Sciatic nerve (tissue), 2 donors: ENCODE measurements around the gene PCDHGA1. TPM values are rescaled to one million over a fixed set of nuclear protein-coding genes. Genes with fewer than 3 reads are reported as not detected.

Source experiments
- ATAC-seq: fragments of 200-7000 bp; cut with Tn5 transposase; one replicate; pipeline ENCODE4 v1.9.1; 2020; ENCODE audit warnings: mild to moderate bottlenecking, moderate library complexity
- DNase-seq: peaks from one replicate; pipeline ENCODE4 v3.0.0-alpha.2; 2020; ENCODE audit warnings: low spot score
- intact Hi-C: fragments of 100-400 bp; cut with DNase I; formaldehyde crosslinking; loops from one replicate; pipeline ENCODE4 v1.14.2; 2022
- total RNA-seq: library from RNA; stranded (reverse); fragmentation: NEBNext Ultra II Directional; extraction: Animal tissue kit (Norgen Biotek cat#: 25700); gene quantifications from one replicate; pipeline ENCODE4 v1.2.1, GENCODE V29; 2021
- donor health status: DM: no; HTN: no; CAD: no.
- donor health status: DM: no; HTN: no; CAD: no.

Gene PCDHGA1
- total RNA-seq, 1 donor from 2014 or later: 1.4 TPM

- no peak for DNase-seq
- no peak for ATAC-seq
- intact Hi-C loops: no loop called here
Observed at GRCh38 chr5:141483902-141484301, 153.6 kb downstream of the PCDHGA1 start.

GRCh38 chr5:141484310-141484640 lies 154.0 kb downstream of the PCDHGA1 start:
- ATAC-seq (no peak), DNase-seq (no peak)
- intact Hi-C loops: no loop called here

GRCh38 chr5:141484641-141485311 lies 154.5 kb downstream of the PCDHGA1 start, which contains the start of gene PCDHGC4:
PCDHGC4 (plus strand) TSS chr5:141485030; CDS start chr5:141485174, 144 bp downstream.
- ATAC-seq (peak; percentile 48), DNase-seq (no peak)
- intact Hi-C loops: no loop called here

- ATAC-seq (no peak), DNase-seq (no peak)
- intact Hi-C loops: no loop called here
Observed at GRCh38 chr5:141485321-141486055, 155.2 kb downstream of the PCDHGA1 start.

GRCh38 chr5:141486091-141486490 lies 155.8 kb downstream of the PCDHGA1 start:
- intact Hi-C loops: no loop called here
- DNase-seq (no peak), ATAC-seq (no peak)

GRCh38 chr5:141487131-141487530 lies 156.8 kb downstream of the PCDHGA1 start:
- intact Hi-C loops: no loop called here
- no peak for ATAC-seq
- DNase-seq: no peak

GRCh38 chr5:141488591-141489561 lies 158.6 kb downstream of the PCDHGA1 start, which contains the start of gene PCDHGC5:
PCDHGC5 (plus strand) TSS chr5:141489081; CDS start chr5:141489241, 160 bp downstream.
- DNase-seq (no peak), ATAC-seq (no peak)
- intact Hi-C loops: no loop called here

GRCh38 chr5:141489841-141490240 lies 159.5 kb downstream of the PCDHGA1 start:
- no peak for DNase-seq
- ATAC-seq: no peak
- intact Hi-C loops: no loop called here

- intact Hi-C loops: no loop called here
- ATAC-seq (no peak), DNase-seq (no peak)
Observed at GRCh38 chr5:141490271-141490670, 160.0 kb downstream of the PCDHGA1 start.

- ATAC-seq: no peak
- intact Hi-C loops: no loop called here
Observed at GRCh38 chr5:141490771-141491170, 160.5 kb downstream of the PCDHGA1 start.

GRCh38 chr5:141491323-141492167 lies 161.2 kb downstream of the PCDHGA1 start:
- intact Hi-C loops: no loop called here
- DNase-seq (no peak), ATAC-seq (no peak)

More at GRCh38 chr5:141490771-141491170, 160.5 kb downstream of the PCDHGA1 start:
- DNase-seq: no peak

GRCh38 chr5:141492168-141492885 lies 162.0 kb downstream of the PCDHGA1 start:
- intact Hi-C loops: no loop called here
- DNase-seq (no peak), ATAC-seq (no peak)

- DNase-seq: no peak
- intact Hi-C loops: no loop called here
- peak; percentile 78 for ATAC-seq
Observed at GRCh38 chr5:141493500-141494422, 163.4 kb downstream of the PCDHGA1 start.

- DNase-seq: no peak
- ATAC-seq: no peak
- intact Hi-C loops: no loop called here
Observed at GRCh38 chr5:141494761-141495452, 164.6 kb downstream of the PCDHGA1 start.

- DNase-seq (no peak), ATAC-seq (no peak)
- intact Hi-C loops: no loop called here
Observed at GRCh38 chr5:141495453-141495811, 165.1 kb downstream of the PCDHGA1 start.

GRCh38 chr5:141496038-141496437 lies 165.7 kb downstream of the PCDHGA1 start:
- ATAC-seq (no peak), DNase-seq (no peak)
- intact Hi-C loops: no loop called here
